GM23338 (cell line): Measurements from ENCODE around the gene SNX7. TPM values are rescaled to one million over a fixed set of nuclear protein-coding genes. Genes with fewer than 3 reads are reported as not detected.

Experiments
- ATAC-seq: fragments of 200-7000 bp; cut with Tn5 transposase; 3 replicates; pipeline ENCODE4 v1.9.1; 2020
- DNase-seq: peaks from one replicate; pipeline ENCODE4 v3.0.0-alpha.2; 2015; ENCODE audit warnings: low spot score
- H2AFZ ChIP-seq: fragments of 200-600 bp; sonication (generic); 2 replicates; pipeline ENCODE4 v1.8.0; 2016; ENCODE audit warnings: antibody characterized with exemption, mild to moderate bottlenecking, moderate library complexity
- H3F3A ChIP-seq: fragments of 200-600 bp; sonication (generic); replicated peaks from 2 replicates; pipeline ENCODE4 v1.8.0; 2017; ENCODE audit warnings: antibody characterized with exemption, mixed run types, low read depth
- H3K27ac ChIP-seq: fragments of 200-600 bp; sonication (generic); 2 replicates; pipeline ENCODE4 v1.6.1; 2016; ENCODE audit warnings: low read depth
- H3K27me3 ChIP-seq: fragments of 200-600 bp; sonication (generic); 2 replicates; pipeline ENCODE4 v1.8.0; 2016; ENCODE audit warnings: mild to moderate bottlenecking, mixed run types, moderate library complexity; ENCODE audit not compliant: insufficient read depth
- H3K36me3 ChIP-seq: fragments of 200-600 bp; sonication (generic); 2 replicates; pipeline ENCODE4 v1.8.0; 2016; ENCODE audit warnings: mild to moderate bottlenecking; ENCODE audit not compliant: insufficient read depth
- H3K4me1 ChIP-seq: fragments of 200-600 bp; sonication (generic); 2 replicates; pipeline ENCODE4 v1.8.0; 2016; ENCODE audit warnings: mild to moderate bottlenecking, moderate library complexity; ENCODE audit not compliant: insufficient read depth
- H3K4me2 ChIP-seq: fragments of 200-600 bp; sonication (generic); 2 replicates; pipeline ENCODE4 v1.7.1; 2017; ENCODE audit warnings: mixed run types
- H3K4me3 ChIP-seq: fragments of 200-600 bp; sonication (generic); 2 replicates; pipeline ENCODE4 v1.6.1; 2016; ENCODE audit warnings: mixed run types
- H3K79me2 ChIP-seq: fragments of 200-600 bp; sonication (generic); replicated peaks from 2 replicates; pipeline ENCODE4 v1.8.0; 2017; ENCODE audit warnings: mild to moderate bottlenecking; ENCODE audit not compliant: insufficient read depth
- H3K9me2 ChIP-seq: fragments of 200-600 bp; sonication (generic); 2 replicates; pipeline ENCODE4 v1.8.0; 2017; ENCODE audit not compliant: insufficient read depth
- H4K20me1 ChIP-seq: fragments of 200-600 bp; sonication (generic); replicated peaks from 2 replicates; pipeline ENCODE4 v1.8.0; 2017; ENCODE audit warnings: mild to moderate bottlenecking; ENCODE audit not compliant: insufficient read depth
- H3K27ac Mint-ChIP-seq: 2 replicates; pipeline ENCODE4 v1.8.0; 2020; ENCODE audit warnings: inconsistent platforms, mild to moderate bottlenecking, moderate library complexity, mixed read lengths
- H3K27me3 Mint-ChIP-seq: 3 replicates; pipeline ENCODE4 v1.8.0; 2022; ENCODE audit warnings: low read depth, mild to moderate bottlenecking, moderate library complexity, mixed read lengths, inconsistent platforms; ENCODE audit not compliant: insufficient read depth, poor library complexity
- H3K36me3 Mint-ChIP-seq: 3 replicates; pipeline ENCODE4 v1.8.0; 2021; ENCODE audit warnings: low read depth, mild to moderate bottlenecking, inconsistent platforms, moderate library complexity, mixed read lengths
- H3K4me1 Mint-ChIP-seq: 3 replicates; pipeline ENCODE4 v1.8.0; 2020; ENCODE audit warnings: mild to moderate bottlenecking, inconsistent platforms, mixed read lengths
- H3K4me3 Mint-ChIP-seq: 3 replicates; pipeline ENCODE4 v1.8.0; 2021; ENCODE audit warnings: moderate library complexity, mild to moderate bottlenecking, inconsistent platforms, mixed read lengths
- H3K9me3 Mint-ChIP-seq: 3 replicates; pipeline ENCODE4 v1.8.0; 2020; ENCODE audit warnings: moderate library complexity, mild to moderate bottlenecking, inconsistent platforms, mixed read lengths
- CREB1 ChIP-seq: fragments of 250-450 bp; sonication (Bioruptor Pico); IDR thresholded peaks from 2 replicates; pipeline ENCODE4 v1.5.0; 2020; ENCODE audit warnings: low read depth, mild to moderate bottlenecking, moderate library complexity
- EZH2 ChIP-seq: fragments of 200-600 bp; sonication (generic); IDR thresholded peaks from one replicate; pipeline ENCODE4 v1.8.0; 2017; ENCODE audit warnings: antibody characterized with exemption, mild to moderate bottlenecking, low read depth; ENCODE audit not compliant: unreplicated experiment
- EZH2phosphoT487 ChIP-seq: fragments of 200-600 bp; sonication (generic); IDR thresholded peaks from one replicate; pipeline ENCODE4 v1.8.1; 2018; ENCODE audit warnings: antibody characterized with exemption; ENCODE audit not compliant: unreplicated experiment
- JUNB ChIP-seq: IDR thresholded peaks from one replicate; pipeline ENCODE4 v1.6.1; 2016; ENCODE audit warnings: antibody characterized with exemption; ENCODE audit not compliant: unreplicated experiment
- NANOG ChIP-seq: IDR thresholded peaks from 2 replicates; pipeline ENCODE4 v1.6.1; 2016; ENCODE audit warnings: antibody characterized with exemption, borderline replicate concordance
- POLR2AphosphoS5 ChIP-seq: IDR thresholded peaks from 2 replicates; pipeline ENCODE4 v1.6.1; 2016; ENCODE audit warnings: antibody characterized with exemption, low read depth
- STAT1 ChIP-seq: IDR thresholded peaks from one replicate; pipeline ENCODE4 v1.6.1; 2016; ENCODE audit warnings: antibody characterized with exemption; ENCODE audit not compliant: unreplicated experiment
- ZNF114 ChIP-seq: fragments of 250-450 bp; sonication (Bioruptor Pico); IDR thresholded peaks from 2 replicates; pipeline ENCODE4 v1.5.0; 2020; ENCODE audit warnings: mild to moderate bottlenecking, moderate library complexity
- ZNF331 ChIP-seq: fragments of 250-450 bp; sonication (Bioruptor Pico); IDR thresholded peaks from 2 replicates; pipeline ENCODE4 v1.5.0; 2020; ENCODE audit warnings: low read depth, mild to moderate bottlenecking, moderate library complexity
- ZNF462 ChIP-seq: fragments of 250-450 bp; sonication (Bioruptor Pico); IDR thresholded peaks from 2 replicates; pipeline ENCODE4 v1.5.0; 2020; ENCODE audit warnings: mild to moderate bottlenecking, moderate library complexity
- polyA plus RNA-seq: library from polyadenylated mRNA; unstranded; fragments of >200 nt; fragmentation: Nextera tagmentation; extraction: Ambion mirVana; gene quantifications from 2 replicates; pipeline ENCODE4 v1.2.1, GENCODE V29; 2016
- total RNA-seq: library from RNA; depleted of rRNA; stranded (reverse); fragments of >200 nt; shearing (Covaris generic); gene quantifications from 2 replicates; pipeline ENCODE4 v1.2.3, GENCODE V29; 2014
- TF ChIP-seq, protein P1 (sequence below): IDR thresholded peaks from 2 replicates; pipeline ENCODE4 v1.6.1; 2016; ENCODE audit warnings: antibody characterized with exemption
- TF ChIP-seq, protein P2 (sequence below): IDR thresholded peaks from one replicate; pipeline ENCODE4 v1.6.1; 2018; ENCODE audit warnings: antibody characterized with exemption; ENCODE audit not compliant: unreplicated experiment
- TF ChIP-seq, protein P3 (sequence below), 2 experiments: fragments of 200-600 bp in 1 of 2; sonication (generic) in 1 of 2; conservative IDR thresholded peaks; 2 replicates each; pipeline versions ENCODE4 v1.5.1 to v1.6.1; 2016 to 2017; ENCODE audit warnings: antibody characterized with exemption in 2 of 2, low read depth in 2 of 2, mild to moderate bottlenecking in 2 of 2, moderate library complexity in 1 of 2

The SNX7 gene
- total and polyA plus RNA-seq, 2 experiments from 2014 or later: 20.4 to 23.0 TPM

DNA sequence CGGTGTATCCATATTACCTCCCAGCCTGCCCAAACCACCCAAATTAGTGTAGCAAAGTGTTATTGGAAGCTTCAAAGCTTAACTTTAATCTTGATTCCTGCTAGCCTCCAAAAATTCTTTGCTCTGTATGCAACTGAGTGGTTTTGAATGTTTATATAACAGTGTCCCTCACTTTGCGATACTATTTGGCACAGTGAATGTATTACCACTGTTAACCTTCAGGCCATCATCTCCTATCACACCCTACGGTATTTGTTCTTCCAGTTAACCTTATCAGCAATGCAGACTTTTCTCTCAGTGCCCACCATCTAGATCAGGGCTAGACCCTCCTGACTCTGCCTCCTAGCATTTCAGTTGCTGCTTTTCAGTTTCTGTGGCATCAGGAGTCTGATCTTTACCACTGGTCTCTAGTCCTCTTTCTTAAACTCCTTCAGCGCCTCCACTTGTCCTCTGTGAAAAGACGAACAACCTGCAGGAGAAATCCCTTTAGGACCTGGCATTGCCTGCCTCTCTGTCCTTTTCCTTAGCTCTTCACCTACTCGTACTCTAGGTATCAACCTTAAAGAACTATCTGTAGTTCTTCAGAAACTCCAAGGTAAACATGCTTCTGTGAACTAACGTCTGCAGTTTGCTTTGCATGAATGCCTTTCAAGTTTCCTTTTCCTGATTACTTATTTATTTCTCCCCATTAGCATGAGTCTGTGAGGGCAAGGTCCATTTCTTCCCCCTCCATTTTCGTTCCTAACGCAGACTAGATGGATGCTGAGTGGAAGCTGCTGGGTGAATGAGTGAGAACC is 71.7 kb downstream of the SNX7 start:
- Histone ChIP-seq H3F3A (no peaks in the 10 kb centered on the region), H3K27me3 (no peaks in the 10 kb centered on the region), H3K36me3 (no peaks in the 10 kb centered on the region), H4K20me1 (no peaks in the 10 kb centered on the region), H2AFZ (no peak overlapping the region), H3K4me2 (no peak overlapping the region), H3K27ac (no peak overlapping the region; the same call in 1 of the 2 replicates), H3K9me2 (peaks cover 3% of the 10 kb centered on the region; the same call in 1 of the 2 replicates), H3K79me2 (no peaks in the 10 kb centered on the region), H3K4me3 (no peak overlapping the region), H3K4me1 (peaks cover 7% of the 10 kb centered on the region; the same call in 1 of the 2 replicates)
- H3K27me3 Mint-ChIP-seq: no peaks in the 10 kb centered on the region
- H3K4me1 Mint-ChIP-seq: peaks cover 14% of the 10 kb centered on the region
- H3K27ac Mint-ChIP-seq: peak overlapping the region; percentile 30; the same call in 1 of the 2 replicates
- no peaks in the 10 kb centered on the region for H3K9me3 Mint-ChIP-seq
- H3K36me3 Mint-ChIP-seq: peaks cover 3% of the 10 kb centered on the region; the same call in 1 of the 3 replicates
- H3K4me3 Mint-ChIP-seq: no peak overlapping the region
- ATAC-seq (no peak), DNase-seq (no peak)
- TF ChIP-seq ZNF114 (no peak), ZNF462 (CRISPR knock-in tag) (no peak), POLR2AphosphoS5 (no peak), NANOG (no peak), CREB1 (no peak), EZH2 (no peak), EZH2phosphoT487 (no peak), STAT1 (no peak), ZNF331 (CRISPR knock-in tag) (no peak), JUNB (no peak)
- TF ChIP-seq, protein P1, sequence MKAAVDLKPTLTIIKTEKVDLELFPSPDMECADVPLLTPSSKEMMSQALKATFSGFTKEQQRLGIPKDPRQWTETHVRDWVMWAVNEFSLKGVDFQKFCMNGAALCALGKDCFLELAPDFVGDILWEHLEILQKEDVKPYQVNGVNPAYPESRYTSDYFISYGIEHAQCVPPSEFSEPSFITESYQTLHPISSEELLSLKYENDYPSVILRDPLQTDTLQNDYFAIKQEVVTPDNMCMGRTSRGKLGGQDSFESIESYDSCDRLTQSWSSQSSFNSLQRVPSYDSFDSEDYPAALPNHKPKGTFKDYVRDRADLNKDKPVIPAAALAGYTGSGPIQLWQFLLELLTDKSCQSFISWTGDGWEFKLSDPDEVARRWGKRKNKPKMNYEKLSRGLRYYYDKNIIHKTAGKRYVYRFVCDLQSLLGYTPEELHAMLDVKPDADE: no peak
- TF ChIP-seq, protein P2, sequence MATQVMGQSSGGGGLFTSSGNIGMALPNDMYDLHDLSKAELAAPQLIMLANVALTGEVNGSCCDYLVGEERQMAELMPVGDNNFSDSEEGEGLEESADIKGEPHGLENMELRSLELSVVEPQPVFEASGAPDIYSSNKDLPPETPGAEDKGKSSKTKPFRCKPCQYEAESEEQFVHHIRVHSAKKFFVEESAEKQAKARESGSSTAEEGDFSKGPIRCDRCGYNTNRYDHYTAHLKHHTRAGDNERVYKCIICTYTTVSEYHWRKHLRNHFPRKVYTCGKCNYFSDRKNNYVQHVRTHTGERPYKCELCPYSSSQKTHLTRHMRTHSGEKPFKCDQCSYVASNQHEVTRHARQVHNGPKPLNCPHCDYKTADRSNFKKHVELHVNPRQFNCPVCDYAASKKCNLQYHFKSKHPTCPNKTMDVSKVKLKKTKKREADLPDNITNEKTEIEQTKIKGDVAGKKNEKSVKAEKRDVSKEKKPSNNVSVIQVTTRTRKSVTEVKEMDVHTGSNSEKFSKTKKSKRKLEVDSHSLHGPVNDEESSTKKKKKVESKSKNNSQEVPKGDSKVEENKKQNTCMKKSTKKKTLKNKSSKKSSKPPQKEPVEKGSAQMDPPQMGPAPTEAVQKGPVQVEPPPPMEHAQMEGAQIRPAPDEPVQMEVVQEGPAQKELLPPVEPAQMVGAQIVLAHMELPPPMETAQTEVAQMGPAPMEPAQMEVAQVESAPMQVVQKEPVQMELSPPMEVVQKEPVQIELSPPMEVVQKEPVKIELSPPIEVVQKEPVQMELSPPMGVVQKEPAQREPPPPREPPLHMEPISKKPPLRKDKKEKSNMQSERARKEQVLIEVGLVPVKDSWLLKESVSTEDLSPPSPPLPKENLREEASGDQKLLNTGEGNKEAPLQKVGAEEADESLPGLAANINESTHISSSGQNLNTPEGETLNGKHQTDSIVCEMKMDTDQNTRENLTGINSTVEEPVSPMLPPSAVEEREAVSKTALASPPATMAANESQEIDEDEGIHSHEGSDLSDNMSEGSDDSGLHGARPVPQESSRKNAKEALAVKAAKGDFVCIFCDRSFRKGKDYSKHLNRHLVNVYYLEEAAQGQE: no peak
- TF ChIP-seq, protein P3, sequence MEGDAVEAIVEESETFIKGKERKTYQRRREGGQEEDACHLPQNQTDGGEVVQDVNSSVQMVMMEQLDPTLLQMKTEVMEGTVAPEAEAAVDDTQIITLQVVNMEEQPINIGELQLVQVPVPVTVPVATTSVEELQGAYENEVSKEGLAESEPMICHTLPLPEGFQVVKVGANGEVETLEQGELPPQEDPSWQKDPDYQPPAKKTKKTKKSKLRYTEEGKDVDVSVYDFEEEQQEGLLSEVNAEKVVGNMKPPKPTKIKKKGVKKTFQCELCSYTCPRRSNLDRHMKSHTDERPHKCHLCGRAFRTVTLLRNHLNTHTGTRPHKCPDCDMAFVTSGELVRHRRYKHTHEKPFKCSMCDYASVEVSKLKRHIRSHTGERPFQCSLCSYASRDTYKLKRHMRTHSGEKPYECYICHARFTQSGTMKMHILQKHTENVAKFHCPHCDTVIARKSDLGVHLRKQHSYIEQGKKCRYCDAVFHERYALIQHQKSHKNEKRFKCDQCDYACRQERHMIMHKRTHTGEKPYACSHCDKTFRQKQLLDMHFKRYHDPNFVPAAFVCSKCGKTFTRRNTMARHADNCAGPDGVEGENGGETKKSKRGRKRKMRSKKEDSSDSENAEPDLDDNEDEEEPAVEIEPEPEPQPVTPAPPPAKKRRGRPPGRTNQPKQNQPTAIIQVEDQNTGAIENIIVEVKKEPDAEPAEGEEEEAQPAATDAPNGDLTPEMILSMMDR (conservative IDR thresholded peaks at IDR 0.05; ENCODE audit: low read depth in 2 of 2): no peak; a peak in 1 of 4 replicates
